Stimulated activated CD8-positive, alpha-beta memory T cell treated with anti-CD3 and anti-CD28 coated beads, Interleukin-2, amount 100 ng/mL, for 48 hours (primary cell): Measurements from ENCODE around the gene TEX35.
"Not testable (repeated sequence)": the region's sequence is repeated elsewhere in the genome, so short reads cannot be mapped to it uniquely, and the experiment has no call there.

Source experiments
- DNase-seq, 2 donors: peaks; one replicate each; pipeline ENCODE4 v3.0.0-alpha.2; 2020; ENCODE audit warnings: low read depth in 2 of 2

Gene TEX35

DNA sequence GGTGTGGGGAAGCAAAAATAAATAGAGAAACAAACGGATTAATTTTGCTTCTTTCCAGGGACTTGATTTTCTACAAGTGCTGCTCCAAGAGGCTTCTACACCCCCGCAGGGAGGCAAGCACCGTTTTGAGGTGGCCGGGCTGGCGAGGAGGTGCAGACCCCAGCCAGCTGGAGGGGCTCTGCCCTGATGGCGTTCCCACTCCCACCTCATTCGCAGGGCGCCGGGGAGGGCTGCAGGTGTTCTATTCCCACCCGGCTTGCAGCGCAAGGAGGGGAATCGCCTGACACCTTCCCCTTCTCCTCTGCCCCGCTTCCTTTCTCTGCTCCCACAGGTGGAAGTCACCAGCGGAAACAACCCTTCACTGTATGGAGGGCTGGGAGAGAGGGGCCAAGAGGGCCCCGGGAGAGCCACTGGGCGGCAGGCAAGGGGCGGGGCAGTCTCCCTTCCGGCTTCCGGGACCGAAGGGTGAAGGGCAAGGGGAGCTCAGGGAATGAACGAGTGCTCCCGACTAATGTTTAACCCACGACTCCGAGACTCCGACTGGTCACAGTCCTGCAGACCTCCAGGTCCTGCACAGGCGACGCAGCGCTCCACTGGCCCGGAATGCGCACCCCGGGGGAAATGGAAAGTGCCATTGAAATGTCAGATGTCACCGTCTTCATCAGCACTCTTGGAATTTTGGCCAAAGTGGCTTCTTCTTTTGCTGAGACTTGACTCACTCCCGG lies 29.1 kb downstream of the TEX35 start:
- peak; percentile 25 to 38 for DNase-seq

GRCh38 chr1:178542554-178543289 lies 29.8 kb downstream of the TEX35 start:
- peak; percentile 81 to 88 for DNase-seq

- no peak for DNase-seq
These were observed 30.3 kb downstream of the TEX35 start for GRCh38 chr1:178543290-178543607.

- DNase-seq, result no peak
These were observed 31.6 kb downstream of the TEX35 start for GRCh38 chr1:178544531-178544930.

DNA sequence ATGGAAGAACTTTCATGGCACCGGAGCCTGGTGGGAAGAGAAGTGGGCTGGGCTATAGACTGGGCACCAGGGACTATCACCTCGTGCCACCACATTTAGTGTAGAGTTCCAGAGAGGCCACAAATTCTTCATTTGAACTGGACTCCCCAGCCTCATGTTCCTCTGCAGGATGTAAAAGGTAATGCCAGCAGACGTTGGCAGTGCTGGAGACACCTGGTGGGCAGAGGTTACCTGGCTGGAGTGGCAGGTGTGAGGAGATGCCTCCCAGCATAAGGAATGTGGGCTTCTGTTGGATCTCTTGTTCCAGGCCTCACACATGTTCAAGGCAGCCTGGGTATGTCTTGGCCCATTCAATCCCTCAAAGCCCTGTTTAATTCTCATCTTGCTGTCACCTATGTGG lies 35.2 kb downstream of the TEX35 start:
- no peak for DNase-seq

DNA sequence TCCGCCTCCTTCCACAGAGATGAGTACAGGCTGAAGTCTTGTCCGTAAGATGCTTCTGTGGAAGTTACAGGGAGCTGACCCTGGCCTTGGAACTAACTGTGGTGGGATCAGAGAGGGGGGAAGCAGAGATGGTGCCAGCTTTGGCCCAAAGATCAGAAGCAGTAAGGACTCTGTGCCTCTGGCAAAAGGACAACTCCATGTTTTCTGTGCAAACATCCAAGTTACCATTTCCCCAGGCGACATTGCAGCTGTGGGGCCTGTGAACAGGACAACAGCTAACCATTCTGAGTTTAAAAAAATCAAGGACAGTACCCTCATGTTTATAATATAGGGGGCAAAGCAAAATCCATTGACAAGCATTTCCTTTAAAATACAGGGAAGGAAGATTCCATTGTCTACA lies 38.4 kb downstream of the TEX35 start:
- no peak for DNase-seq

- DNase-seq, result no peak
These were observed 39.0 kb downstream of the TEX35 start for GRCh38 chr1:178551940-178552339.

DNA sequence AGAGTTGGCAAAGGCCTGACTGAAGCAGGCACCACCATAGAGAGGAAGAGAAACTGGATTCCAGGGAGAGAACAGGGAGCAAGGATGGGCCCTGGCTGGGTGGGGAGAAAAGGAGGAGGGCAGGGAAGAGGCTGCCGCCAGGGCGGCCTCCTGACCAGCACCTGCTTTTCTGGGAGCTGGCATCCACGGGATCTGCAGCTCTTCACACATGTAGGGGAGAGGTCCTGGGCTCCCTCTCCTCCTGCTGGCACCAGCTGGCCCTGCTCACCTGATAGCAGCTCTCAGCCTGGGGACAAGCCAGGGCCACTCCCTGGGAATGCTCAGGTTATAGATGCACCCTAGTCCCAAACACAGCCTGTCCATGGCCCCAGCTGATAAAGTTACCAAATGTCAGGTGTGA lies 39.9 kb downstream of the TEX35 start:
- DNase-seq, result no peak

DNA sequence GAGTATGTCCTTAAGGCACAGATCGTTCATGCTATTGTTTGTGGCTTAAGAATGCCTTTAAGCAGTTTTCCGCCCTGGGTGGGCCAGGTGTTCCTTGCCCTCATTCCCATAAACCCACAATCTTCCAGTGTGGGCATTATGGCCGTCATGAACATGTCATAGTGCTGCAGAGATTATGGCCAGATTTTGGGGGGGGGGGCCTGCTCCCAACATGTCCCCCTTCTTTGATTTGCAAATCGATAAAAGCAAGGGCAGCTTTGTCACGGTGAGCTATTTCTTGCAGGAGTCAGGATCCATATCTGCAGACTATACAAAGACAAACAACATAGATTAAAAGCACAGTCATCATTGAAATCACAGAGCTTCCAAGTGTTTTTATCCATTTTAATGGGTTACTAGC lies 41.4 kb downstream of the TEX35 start:
- DNase-seq, result not testable (repeated sequence)

DNA sequence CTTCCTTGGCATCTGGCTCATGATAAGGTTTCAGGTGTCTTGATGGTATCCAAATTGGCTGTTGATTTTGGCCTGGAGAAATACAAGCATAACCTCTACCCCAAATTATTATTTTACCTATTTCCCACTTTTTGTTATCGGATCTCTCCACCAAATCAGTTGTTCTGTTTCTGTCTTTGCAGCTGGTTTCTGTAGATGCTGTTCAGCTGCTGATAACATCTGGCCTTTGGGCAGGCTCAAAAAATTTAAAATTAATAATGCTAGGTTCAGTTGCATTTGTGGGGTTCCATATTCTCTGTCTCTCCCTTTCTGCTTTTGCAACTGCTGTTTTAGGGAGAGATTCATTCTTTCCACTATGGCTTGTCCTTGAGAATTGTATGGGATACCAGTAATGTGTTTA lies 42.7 kb downstream of the TEX35 start:
- DNase-seq, result not testable (repeated sequence)

- not testable (repeated sequence) for DNase-seq
These were observed 45.9 kb downstream of the TEX35 start for GRCh38 chr1:178558816-178559215.

DNA sequence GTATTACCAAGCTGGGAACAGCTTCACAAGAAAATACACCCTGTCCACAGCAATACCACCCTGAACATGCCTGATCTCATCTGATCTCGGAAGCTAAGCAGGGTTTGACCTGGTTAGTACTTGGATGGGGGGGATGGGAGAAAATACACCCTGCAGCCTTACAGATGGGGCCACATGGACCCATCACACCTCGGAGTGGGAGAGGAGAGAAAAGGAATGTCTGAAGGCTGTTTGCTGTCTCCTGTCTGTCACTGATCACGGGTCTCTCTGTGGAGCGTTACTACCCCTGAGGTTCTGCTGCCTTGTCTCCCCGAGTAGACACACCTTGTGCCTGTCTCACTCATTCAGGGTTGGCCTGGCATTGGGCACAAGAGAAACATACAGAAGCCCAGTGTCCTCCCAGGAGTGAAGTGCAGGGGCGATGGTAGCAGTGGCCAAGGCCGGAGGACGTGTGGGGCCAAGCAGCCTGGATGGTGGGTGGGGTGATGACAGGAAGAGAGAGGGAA lies 48.0 kb downstream of the TEX35 start:
- DNase-seq, result no peak

GRCh38 chr1:178563099-178563820 lies 50.4 kb downstream of the TEX35 start:
- no peak for DNase-seq

DNA sequence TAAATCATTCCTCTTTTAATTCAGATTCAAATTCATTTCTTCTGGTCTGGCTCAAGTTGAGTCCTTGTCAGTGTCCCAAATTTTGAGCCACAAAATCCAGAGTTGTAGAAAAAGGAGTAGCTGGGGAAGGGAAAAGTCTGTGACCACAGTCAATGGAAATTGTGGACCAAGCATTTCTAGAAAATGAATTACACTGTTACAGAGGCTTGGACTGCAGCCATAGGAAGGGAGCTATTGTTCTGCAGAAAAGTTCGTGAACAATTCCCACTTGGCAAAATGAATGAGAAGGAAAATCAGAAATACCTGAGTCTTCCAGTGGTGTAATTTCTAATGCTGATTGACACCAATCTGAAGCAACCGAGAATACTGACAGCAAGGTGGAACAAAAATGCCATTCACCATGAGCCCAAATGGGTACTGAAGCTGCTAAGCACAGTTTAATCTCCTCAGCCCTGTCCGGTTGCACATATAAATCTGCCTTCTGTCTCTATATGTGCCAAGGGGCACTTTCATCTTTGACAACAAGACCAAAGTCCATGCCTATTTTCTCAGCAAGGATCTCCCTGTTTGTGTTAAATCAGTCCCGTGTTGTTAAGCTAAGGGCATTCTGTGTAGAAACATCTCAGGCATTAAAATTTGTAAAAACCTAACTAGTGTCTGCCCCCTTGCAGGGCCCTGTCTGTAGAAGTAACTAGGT lies 51.3 kb downstream of the TEX35 start:
- no peak for DNase-seq

GRCh38 chr1:178564783-178565180 lies 51.9 kb downstream of the TEX35 start:
- no peak for DNase-seq

GRCh38 chr1:178565586-178565985 lies 52.7 kb downstream of the TEX35 start:
- no peak for DNase-seq

DNA sequence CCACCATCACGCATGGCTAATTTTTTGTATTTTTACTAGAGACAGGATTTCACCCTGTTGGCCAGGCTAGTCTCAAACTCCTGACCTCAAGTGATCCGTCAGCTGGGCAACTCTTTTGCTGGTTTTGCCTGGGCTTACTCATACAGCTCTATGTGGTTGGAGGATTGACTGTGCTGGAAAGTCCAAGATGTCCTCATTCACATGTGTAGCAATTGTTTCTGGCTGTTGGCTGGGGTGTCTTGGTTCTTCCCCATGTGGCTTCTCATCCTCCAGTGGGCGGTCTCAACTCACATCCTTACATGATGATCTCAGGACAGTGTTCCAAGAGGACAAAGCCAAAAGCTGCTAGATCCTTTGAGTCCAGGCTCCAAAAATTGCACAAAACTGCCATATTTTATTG lies 53.3 kb downstream of the TEX35 start:
- no peak for DNase-seq

- DNase-seq, result no peak
These were observed 58.9 kb downstream of the TEX35 start for GRCh38 chr1:178571807-178572206.
